Retina (tissue), 1 donor: ENCODE results near the gene COL23A1.

ENCODE experiments used
- DNase-seq: peaks from one replicate; pipeline ENCODE4 v3.0.0-alpha.2; 2016

The COL23A1 gene

GRCh38 chr5:178454821-178455479 is 135.2 kb downstream of the COL23A1 start:
- peak; percentile 56 for DNase-seq

DNA sequence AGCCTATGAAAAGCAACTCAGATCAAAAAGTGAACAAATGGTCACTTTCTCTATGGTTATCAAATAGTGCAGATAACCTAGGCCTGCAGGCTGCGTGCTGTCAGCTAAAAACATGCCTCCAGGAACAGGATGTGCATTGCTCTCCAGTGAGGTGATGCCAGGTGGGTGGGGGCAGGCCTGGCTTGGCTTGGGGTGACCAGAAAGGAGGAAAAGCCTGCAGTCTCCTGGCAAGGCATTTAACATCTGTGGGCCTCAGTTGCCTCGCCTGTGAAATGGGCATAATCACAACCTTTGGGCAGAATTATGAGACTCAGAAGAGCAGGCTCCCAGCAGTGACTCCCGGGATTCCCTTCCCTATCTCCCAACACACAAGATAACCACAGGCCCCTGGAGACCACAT is 135.9 kb downstream of the COL23A1 start:
- DNase-seq = no peak

DNA sequence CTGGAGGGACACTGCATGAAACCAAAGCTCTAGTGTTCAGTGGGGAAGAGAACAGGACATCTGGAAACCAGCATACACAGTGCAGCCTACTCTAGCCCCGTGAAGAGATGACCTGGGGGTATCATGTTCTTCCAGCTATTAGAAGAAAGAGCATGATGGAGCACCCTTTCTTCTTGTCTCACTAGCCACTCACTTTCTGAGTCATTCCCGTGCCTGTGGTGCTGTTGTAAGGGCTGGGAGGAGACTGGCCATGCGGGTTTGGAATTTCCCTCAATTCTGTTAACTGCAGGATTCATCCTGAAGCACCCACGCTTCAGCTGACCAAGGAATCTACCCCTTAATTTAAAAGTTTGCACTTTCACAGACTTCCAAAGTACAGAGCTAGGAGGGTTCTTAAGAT is 137.0 kb downstream of the COL23A1 start:
- no peak for DNase-seq

DNA sequence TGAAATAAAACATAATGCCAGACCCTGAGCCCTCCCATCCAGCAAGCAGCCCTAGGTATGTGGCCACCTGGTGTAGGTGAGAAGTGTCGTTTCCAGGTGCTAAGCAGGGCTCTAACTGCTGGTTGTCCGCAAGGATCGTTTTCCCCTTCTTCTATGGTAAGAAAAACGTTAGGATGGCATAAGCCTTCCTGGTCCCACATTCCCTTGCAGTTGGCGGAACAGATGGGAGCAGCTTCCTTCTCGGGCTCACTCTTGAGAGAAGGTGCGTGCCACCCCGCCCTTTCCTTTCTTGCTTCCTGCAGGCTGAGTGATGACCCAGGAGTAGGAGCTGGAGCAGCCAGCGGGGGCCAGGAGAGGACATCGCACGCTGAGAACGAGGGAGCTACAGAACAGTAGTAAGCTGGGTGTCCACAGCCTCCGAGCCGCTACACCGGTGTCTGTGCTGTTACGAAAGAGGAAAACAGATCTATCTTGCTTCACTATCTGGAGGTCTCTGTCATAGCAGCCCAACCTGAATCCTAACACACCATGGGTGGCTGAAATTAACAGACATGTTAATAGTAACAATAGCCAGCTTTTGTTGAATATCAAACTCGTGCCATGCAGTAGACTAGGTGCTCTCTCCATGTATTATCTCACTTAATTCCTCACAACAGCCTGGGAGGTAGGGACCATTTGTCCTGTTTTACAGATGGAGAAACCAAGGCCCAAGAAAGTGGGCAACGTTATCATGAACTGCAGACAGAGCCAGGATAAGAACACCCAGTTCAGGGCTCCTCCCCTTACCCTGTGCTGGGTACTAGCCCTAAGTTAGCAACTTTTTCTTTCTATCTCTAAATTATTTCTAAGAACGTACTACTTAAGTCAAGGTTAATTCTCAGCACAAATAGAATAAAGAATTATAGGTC is 139.8 kb downstream of the COL23A1 start:
- no peak for DNase-seq

DNA sequence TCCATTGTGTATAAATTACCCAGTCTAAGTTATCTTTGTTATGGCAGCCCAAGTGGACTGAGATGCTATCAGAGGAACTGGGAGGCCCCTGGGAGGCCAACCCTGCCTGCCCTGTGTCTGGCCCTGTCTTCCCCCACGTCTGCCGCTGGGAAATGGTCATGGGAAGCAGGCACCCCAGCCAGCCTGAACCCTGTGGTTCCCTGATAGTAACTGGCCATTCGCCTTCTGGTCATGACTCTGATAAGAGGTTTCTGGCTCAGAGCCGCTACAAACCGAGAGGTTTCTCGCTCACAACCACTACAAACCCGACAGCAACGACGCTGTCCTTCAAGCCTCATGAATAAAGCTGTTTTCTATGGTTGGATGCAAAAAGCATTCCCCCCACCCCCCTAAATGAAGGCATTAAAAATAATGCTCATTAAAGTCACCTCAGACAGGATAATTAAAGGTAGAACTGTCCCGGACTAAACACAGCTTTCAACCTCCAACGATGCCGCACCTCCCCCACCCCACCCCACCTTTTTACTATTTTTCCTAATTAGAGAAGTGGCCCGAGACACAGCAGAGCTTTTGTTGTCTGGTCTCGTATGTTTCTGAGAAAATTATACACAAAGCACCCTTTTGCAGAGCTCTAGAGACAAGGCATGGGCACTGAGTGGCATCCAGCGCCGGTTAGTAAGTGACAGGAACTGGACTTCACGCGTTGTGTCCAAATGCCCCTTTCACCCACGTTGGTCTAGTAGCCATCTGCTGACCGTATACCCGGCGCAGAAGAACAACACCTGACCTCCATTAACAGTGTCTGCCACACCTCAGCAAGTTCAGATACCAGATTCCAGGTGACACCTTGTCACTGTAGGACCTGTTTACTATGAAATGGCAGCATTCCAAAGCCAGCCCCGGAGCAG is 140.8 kb downstream of the COL23A1 start:
- DNase-seq = peak; percentile 44

- DNase-seq = no peak
These were observed 144.7 kb downstream of the COL23A1 start for GRCh38 chr5:178445534-178445933.

- peak; percentile 82 for DNase-seq
These were observed 147.6 kb downstream of the COL23A1 start for GRCh38 chr5:178442405-178443257.

DNA sequence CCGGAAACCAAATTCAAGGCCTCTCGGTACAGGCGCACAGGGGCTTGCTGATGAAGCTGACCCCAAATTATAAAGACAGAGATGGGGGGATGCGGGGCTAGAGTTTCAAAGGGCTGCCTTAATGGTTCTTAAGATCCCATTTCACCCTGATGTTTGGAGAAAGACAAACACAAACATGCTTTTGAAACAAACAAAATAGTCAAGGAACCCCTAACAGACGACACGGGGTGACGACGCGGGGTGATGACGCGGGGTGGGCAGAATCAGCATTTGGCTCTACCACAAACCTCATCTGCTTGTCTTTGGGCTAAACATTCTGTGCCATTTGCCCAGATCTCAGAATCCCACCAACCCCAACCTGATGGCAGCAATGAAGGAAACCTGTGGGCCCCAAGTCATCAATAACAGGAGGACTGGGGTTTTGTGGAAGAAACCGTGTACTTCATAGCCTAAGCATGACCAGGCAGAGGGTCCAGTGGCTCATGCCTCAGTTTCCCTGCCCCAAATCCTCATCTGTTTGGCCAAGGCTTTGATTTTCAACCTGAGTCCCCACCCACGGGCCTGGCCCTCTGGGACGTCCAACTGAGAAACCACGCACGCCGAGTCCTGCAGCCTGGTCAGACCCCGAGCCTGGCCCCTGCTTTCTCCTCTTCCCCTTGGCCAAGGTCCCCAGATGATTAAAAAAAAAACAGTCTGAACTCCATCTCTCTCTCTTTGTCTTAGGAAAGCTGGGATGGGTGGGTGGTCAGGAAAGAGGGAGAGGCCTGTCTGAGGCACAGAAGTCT is 148.5 kb downstream of the COL23A1 start:
- no peak for DNase-seq

DNA sequence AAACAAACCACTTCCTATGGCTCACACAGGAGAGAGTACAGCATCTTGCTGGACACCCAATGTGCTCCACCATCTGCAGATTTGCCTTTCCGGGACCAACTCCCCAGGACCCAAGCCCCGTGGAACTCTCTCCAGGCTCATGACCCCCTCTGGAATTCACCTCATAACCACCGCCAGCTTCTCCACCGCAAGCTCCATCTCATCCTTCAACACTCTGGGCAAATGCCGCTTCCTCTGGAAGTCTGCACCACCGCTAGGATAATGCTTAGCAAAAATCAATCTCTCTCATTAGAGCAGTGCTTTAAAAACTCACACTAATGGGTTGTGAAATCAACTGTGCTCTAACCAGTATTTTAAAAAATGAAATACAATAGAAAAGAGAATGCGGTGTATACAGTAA is 150.0 kb downstream of the COL23A1 start:
- DNase-seq = peak; percentile 32

- no peak for DNase-seq
These were observed 150.6 kb downstream of the COL23A1 start for GRCh38 chr5:178439493-178440180.

GRCh38 chr5:178438796-178439195 is 151.4 kb downstream of the COL23A1 start:
- DNase-seq = no peak

DNA sequence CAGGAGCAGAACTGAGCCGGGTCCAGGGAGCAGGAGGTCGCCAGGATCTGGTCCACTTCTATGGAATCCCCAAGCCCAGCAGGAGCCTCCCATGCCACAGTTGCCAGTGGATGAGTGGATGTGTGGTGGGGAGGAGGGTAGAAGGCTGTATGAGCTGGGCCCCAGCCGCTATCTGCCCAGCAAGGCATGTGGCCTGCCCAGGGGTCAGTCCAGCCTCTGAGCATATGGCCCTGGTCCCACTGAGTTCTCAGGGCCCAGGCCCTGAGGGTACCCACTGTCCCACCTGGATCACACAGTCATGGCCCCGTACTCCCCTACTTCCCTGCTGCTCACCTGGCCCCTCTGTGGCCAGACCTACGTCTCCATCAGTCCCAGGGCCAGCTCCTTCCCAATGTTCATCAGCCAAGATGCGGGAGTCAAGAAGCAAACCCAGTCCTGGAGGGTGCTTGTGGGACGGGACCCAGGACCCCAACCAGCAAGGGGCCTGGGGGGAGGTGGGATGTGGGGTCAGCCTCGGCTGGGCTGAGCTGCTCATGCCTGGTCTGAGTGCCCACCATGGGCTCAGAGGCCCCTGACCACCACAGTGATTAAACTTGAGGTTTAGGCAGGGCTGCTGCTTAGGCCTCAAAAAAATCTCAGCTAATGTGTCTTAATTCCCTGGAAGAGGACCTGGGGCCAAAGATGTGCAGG is 152.7 kb downstream of the COL23A1 start:
- no peak for DNase-seq

- no peak for DNase-seq
These were observed 153.8 kb downstream of the COL23A1 start for GRCh38 chr5:178436326-178436940.

DNA sequence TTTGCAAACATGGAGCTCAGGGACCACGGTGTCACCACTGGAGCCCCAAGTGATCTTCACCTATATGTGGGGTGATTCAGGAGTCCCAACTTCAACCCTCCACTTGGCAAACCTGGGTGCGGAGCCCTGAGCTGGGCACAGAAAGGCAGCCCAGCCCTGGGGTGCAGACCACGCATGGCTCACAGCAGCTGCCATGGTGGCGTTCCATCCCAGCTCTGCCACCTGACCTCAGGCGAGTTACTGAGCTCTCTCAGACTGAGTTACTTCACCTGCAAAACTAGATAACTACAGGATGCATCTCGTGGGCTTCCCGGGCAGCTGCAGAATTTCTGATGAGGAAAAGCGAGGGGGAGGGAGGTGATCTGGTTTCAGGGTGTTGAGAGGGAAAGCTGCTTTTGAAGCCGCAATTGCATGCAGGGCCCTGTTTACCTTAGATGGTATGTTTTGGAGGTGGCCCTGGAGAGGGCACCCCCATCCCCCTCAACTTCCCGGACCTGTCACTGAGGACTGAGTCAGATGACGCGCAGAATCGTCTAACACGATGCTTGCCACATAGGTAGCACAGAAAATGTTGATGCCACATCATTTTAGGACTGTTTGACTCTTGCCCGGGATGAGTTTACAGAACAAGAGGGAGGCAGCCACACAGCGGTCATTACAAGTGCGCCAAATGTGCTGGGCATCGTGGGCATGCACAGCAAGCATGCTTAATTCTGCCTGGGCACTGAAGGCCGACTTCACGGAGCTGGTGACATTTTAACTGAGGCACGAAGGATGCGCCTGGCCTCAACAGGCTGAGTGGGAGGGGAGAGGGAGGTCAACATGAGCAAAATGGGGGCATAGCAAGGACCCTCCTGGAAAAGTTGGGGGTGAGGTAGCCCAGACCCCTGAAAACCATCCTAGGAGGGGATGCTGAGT is 154.6 kb downstream of the COL23A1 start:
- peak; percentile 17 for DNase-seq

DNA sequence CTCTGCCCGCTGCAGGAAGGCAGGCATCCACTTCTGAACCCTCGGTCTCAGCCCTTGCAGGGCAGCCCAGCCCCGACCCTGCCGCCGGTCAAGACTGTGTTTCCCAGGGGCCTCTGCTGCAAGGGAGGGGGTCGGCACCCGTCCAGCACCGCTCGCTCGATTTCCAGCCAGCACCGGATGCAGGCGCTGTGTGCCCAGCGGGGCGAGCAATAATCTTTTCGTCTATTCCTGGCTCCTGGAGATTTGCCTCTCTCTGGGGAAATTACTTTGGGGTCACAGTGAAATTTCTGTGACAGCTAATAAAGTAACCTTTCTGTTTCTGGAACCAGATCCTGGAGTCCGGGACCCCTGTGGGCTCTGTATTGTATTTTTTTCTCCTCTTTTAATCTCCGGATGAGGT is 155.3 kb downstream of the COL23A1 start:
- DNase-seq = peak; percentile 74

DNA sequence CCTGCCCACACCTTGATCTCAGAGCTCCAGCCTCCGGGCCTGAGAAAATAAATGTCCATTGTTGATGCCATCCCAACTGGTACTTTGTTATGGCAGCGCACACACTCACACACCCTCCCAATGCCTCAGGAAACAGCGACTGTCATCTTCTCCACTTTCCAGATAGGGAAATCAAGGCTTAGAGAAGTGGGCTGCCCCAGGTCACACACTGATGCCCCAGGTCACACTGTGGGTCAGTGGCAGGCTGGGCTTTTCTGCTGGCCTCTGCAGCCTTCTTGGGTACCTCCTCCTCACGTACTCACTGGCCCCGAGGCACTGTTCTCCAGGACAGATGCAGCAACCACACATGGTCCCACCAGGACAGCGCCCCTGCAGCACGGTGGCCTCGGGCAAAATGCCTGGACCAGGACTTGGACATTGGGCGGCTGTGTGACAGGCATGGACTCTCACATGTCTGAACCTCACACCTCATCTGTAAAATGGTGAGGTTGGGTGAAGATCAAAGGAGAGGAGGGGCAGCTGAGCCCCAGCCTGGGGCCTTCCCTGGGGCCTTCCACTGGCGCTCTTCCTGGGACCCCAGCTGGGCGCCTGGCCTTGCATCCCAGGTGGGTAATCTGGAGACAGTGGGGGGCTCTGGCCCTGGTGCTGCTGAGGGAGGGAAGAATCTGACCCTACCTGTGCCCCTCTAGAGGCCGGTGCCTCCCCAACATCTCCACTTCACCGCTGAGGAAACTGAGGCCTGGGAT is 156.0 kb downstream of the COL23A1 start:
- DNase-seq = peak; percentile 24

DNA sequence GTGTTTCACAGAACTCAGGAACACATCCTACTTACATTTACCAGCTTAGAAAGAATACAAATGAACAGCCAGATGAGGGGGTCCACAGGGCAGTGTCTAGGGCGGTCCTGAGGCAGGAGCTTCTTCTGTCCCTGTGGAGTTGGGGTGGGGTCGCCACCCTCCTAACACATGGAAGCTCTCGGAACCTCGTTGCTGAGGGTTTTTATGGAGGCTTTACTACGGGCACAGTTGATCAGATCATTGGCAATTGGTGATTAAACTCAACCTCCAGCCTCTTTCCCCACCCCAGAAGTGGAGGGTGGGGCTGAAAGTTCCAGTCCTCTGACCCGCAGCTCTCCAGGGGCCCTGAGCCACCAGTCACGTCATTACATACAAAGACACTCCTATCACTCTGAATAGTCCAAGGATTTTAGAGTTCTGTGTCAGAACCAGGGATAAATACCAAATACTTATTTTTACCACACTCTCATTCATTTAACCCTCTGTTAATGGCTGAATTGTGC is 156.9 kb downstream of the COL23A1 start:
- no peak for DNase-seq
